GM20431 (cell line): ENCODE results near the gene KIF26B.

Experiments used
- in situ Hi-C: fragments of 300-500 bp; cut with MseI, MboI; formaldehyde crosslinking; loops from one replicate; pipeline ENCODE4 v1.15.0; 2020; ENCODE audit warnings: low sequenced_read_pairs; ENCODE audit not compliant: unreplicated experiment

Gene KIF26B

GRCh38 chr1:245154429-245155271 is at the start of gene KIF26B:
Gene KIF26B (plus strand): TSS chr1:245154985. CDS start chr1:245155425, 440 bp downstream.
- in situ Hi-C loops = loop anchor here (10.0 kb wide), 1 partner anchor 850 kb away; no protein-coding TSS in a partner anchor

GRCh38 chr1:245105042-245105441 is 49.7 kb upstream of the KIF26B start:
- in situ Hi-C loops = no loop called here

- in situ Hi-C loops = no loop called here
Observed at GRCh38 chr1:245105815-245106410, 48.9 kb upstream of the KIF26B start.

GRCh38 chr1:245107776-245108114 is 47.0 kb upstream of the KIF26B start:
- in situ Hi-C loops = no loop called here

- in situ Hi-C loops = no loop called here
Observed at GRCh38 chr1:245108246-245108645, 46.5 kb upstream of the KIF26B start.

- in situ Hi-C loops = no loop called here
Observed at GRCh38 chr1:245108909-245109308, 45.9 kb upstream of the KIF26B start.

GRCh38 chr1:245110406-245110805 is 44.4 kb upstream of the KIF26B start:
- in situ Hi-C loops = no loop called here

- in situ Hi-C loops = no loop called here
Observed at GRCh38 chr1:245111073-245111472, 43.7 kb upstream of the KIF26B start.

- in situ Hi-C loops = no loop called here
Observed at GRCh38 chr1:245113649-245114048, 41.1 kb upstream of the KIF26B start.

GRCh38 chr1:245116131-245116530 is 38.7 kb upstream of the KIF26B start:
- in situ Hi-C loops = no loop called here

- in situ Hi-C loops = no loop called here
Observed at GRCh38 chr1:245116751-245117150, 38.0 kb upstream of the KIF26B start.

- in situ Hi-C loops = no loop called here
Observed at GRCh38 chr1:245118066-245118465, 36.7 kb upstream of the KIF26B start.

- in situ Hi-C loops = no loop called here
Observed at GRCh38 chr1:245118806-245119205, 36.0 kb upstream of the KIF26B start.

GRCh38 chr1:245121523-245121922 is 33.3 kb upstream of the KIF26B start:
- in situ Hi-C loops = no loop called here

- in situ Hi-C loops = no loop called here
Observed at GRCh38 chr1:245124241-245124640, 30.5 kb upstream of the KIF26B start.

GRCh38 chr1:245124644-245125043 is 30.1 kb upstream of the KIF26B start:
- in situ Hi-C loops = no loop called here

- in situ Hi-C loops = no loop called here
Observed at GRCh38 chr1:245126530-245126929, 28.3 kb upstream of the KIF26B start.

- in situ Hi-C loops = no loop called here
Observed at GRCh38 chr1:245128381-245129101, 26.2 kb upstream of the KIF26B start.

- in situ Hi-C loops = no loop called here
Observed at GRCh38 chr1:245129319-245130240, 25.2 kb upstream of the KIF26B start.
